Measurements from ENCODE around the gene EIF4G1.

DNA sequence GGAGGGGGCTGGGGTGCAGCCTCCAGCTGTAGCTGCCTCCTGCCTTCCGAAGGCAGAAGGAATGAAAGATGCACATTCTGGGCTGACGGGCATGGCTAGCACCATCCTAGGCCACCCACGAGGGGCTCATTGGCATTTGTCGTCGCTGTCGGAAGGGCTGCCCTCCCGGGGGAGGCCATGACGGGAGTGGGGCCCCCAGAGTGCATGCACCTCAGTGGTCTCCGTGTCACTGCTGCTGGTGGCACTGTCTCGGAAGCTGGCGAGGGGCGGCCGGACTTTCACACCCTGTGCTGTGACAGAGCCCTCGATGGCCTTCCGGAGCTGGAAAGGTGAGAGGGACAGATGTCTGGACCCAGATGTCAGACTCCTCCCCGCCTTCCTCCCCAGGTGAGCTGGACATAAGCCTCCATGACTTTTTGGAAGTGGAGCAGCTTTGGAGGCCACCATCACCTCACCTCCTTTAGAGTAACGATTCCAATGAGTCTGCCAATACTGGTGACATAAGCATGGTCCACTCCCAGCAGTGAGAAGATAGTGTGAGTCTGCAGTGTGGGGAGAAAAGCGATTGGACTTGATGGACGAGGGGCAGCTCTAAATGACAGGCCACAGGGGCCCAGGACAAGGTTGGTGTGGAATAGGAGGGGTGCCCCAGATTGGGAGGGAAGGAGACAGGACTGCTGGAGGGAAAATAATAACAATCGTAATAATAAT, 32.2 kb downstream of the EIF4G1 start:
- no peak for TF ChIP-seq POLR2A (IDR thresholded peaks at IDR 0.05)
- TF ChIP-seq, protein P1, sequence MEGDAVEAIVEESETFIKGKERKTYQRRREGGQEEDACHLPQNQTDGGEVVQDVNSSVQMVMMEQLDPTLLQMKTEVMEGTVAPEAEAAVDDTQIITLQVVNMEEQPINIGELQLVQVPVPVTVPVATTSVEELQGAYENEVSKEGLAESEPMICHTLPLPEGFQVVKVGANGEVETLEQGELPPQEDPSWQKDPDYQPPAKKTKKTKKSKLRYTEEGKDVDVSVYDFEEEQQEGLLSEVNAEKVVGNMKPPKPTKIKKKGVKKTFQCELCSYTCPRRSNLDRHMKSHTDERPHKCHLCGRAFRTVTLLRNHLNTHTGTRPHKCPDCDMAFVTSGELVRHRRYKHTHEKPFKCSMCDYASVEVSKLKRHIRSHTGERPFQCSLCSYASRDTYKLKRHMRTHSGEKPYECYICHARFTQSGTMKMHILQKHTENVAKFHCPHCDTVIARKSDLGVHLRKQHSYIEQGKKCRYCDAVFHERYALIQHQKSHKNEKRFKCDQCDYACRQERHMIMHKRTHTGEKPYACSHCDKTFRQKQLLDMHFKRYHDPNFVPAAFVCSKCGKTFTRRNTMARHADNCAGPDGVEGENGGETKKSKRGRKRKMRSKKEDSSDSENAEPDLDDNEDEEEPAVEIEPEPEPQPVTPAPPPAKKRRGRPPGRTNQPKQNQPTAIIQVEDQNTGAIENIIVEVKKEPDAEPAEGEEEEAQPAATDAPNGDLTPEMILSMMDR (IDR thresholded peaks at IDR 0.05): no peak
- TF ChIP-seq POLR2AphosphoS5 (IDR thresholded peaks at IDR 0.05): no peak
- TF ChIP-seq EP300 (IDR thresholded peaks at IDR 0.05): no peak

All from sigmoid colon (tissue), 4 donors.